ENCODE measurements around the gene MYCL. TPM values are rescaled to one million over a fixed set of nuclear protein-coding genes. Genes with fewer than 3 reads are reported as not detected.

Gene MYCL
- total and polyA plus RNA-seq, 2 of the 4 experiments (the other 2 are of a cell fraction): 0.72 to 0.87 TPM

- Histone ChIP-seq H3K27ac (ENCODE audit: insufficient read depth, low read length) (no peak overlapping the region), H3K4me3 (ENCODE audit: insufficient read depth, low read depth, low read length) (peak overlapping the region; percentile 45)
- intact Hi-C loops (cut with micrococcal nuclease): loop anchor here (2.0 to 5.0 kb wide), 2 partner anchors 55 to 71 kb away; no protein-coding TSS in a partner anchor
These were observed 328 bp downstream of the MYCL start for GRCh38 chr1:39901464-39901713.

More at GRCh38 chr1:39901464-39901713, 328 bp downstream of the MYCL start:
- no TSS peak for BruUV-seq (replicated peaks)
- no peak overlapping the region for H2BK120ac ChIP-seq (ENCODE audit: low read depth, low read length)
- no peak overlapping the region for H2BK5ac ChIP-seq (ENCODE audit: low read depth, low read length, poor library complexity, severe bottlenecking)
- ChIA-PET POLR2A (ENCODE audit: unreplicated experiment) (no interaction called here), CTCF (interaction anchor here (1.3 to 2.2 kb wide), 5 partner anchors 8 to 81 kb away, joined by 3 to 10 read pairs (median 4); no protein-coding TSS in a partner anchor)
- H3K18ac ChIP-seq (ENCODE audit: low read depth, low read length): no peak overlapping the region
- no peak overlapping the region for H2AK9ac ChIP-seq (replicated peaks; ENCODE audit: low read depth, low read length, poor library complexity)
- peaks cover 7% of the 10 kb centered on the region; the same call in 1 of the 2 replicates for H4K20me1 ChIP-seq (ENCODE audit: insufficient read depth, low read length)
- H4K5ac ChIP-seq (ENCODE audit: low read depth, low read length): no peak overlapping the region
- DNase-seq (peak; percentile 11), ATAC-seq (ENCODE audit: low read depth) (peak; percentile 50)
- in situ Hi-C loops (cut with MboI; ENCODE audit: low sequenced_read_pairs) (no loop called here), dilution Hi-C loops (cut with HindIII; ENCODE audit: low sequenced_read_pairs, unreplicated experiment) (no loop called here)
- H3K23ac ChIP-seq (ENCODE audit: low read depth, low read length): no peak overlapping the region
- H2BK15ac ChIP-seq (ENCODE audit: low read depth, low read length): no peak overlapping the region
- H3K4ac ChIP-seq (ENCODE audit: low read depth, low read length): no peak overlapping the region
- no peak overlapping the region for H2AK5ac ChIP-seq (ENCODE audit: low read depth, low read length)
- no peak overlapping the region for H3K9ac ChIP-seq (ENCODE audit: low read depth, low read length)
- TF ChIP-seq MXI1 (IDR thresholded peaks at IDR 0.05; ENCODE audit: borderline replicate concordance, low read depth, low read length): no peak
- TF ChIP-seq CEBPB (IDR thresholded peaks at IDR 0.05; ENCODE audit: low read depth, low read length): no peak
- TF ChIP-seq MAFK (IDR thresholded peaks at IDR 0.05; ENCODE audit: low read depth, low read length): no peak
- no peak for TF ChIP-seq SMC3 (IDR thresholded peaks at IDR 0.05; ENCODE audit: low read depth, low read length)
- no peaks in the 10 kb centered on the region for H3K36me3 ChIP-seq (ENCODE audit: control insufficient read depth, insufficient read depth, low read length)
- WGBS, 2 experiments (ENCODE audit: extremely low coverage in 2 of 2, insufficient read length in 1 of 2): 0% methylated on average over 9 of the region's 28 CpGs; no CpG with 5 or more reads in 1 of the 2 experiments
- peaks cover 22% of the 10 kb centered on the region for H3K27me3 ChIP-seq (ENCODE audit: control insufficient read depth, insufficient read depth, low read length)
- H3K9me1 ChIP-seq (ENCODE audit: insufficient read depth, low read length): peaks cover 8% of the 10 kb centered on the region
- no peak overlapping the region for H2BK20ac ChIP-seq (ENCODE audit: low read depth, low read length)
- no peaks in the 10 kb centered on the region for H3K79me1 ChIP-seq (ENCODE audit: low read depth in 1 of 2, low read length in 2 of 2)
- H4K8ac ChIP-seq (ENCODE audit: low read depth in 2 of 2, low read length in 2 of 2): no peak overlapping the region
- peaks cover 9% of the 10 kb centered on the region; the same call in 1 of the 2 replicates for H3K4me1 ChIP-seq (ENCODE audit: control insufficient read depth, insufficient read depth, low read length)
- no peak overlapping the region for H3K56ac ChIP-seq (ENCODE audit: extremely low read depth, insufficient read depth, low read length)
- H3K4me2 ChIP-seq (ENCODE audit: low read depth, low read length): peak overlapping the region; percentile 92
- H4K91ac ChIP-seq (ENCODE audit: insufficient read depth, low read depth, low read length): no peak overlapping the region
- H2AFZ ChIP-seq (replicated peaks; ENCODE audit: low read length, poor library complexity): peak overlapping the region; percentile 81
- no peaks in the 10 kb centered on the region for H3K9me3 ChIP-seq (ENCODE audit: control insufficient read depth, insufficient read depth, low read length)
- H3K14ac ChIP-seq (replicated peaks; ENCODE audit: low read depth, low read length): no peak overlapping the region

Measured in IMR-90 (cell line).